Measurements from ENCODE around the gene GALNT7. TPM values are rescaled to one million over a fixed set of nuclear protein-coding genes. Genes with fewer than 3 reads are reported as not detected.
A peak's percentile ranks its signal among the peaks of the same experiment; 100 is the strongest.
"Not testable (repeated sequence)": the region's sequence is repeated elsewhere in the genome, so short reads cannot be mapped to it uniquely, and the experiment has no call there.

The GALNT7 gene
- polyA plus RNA-seq (2014; cell fraction: cytosol; rRNA removed) = 15.0 and 18.5 TPM in 2 replicates
- polyA plus RNA-seq (2014; cell fraction: nucleus; rRNA removed) = 31.0 and 36.3 TPM in 2 replicates

- DNase-seq (ENCODE audit: low spot score) = peak; percentile 80
Observed at GRCh38 chr4:173168396-173169177, at the start of gene GALNT7. Gene GALNT7 (plus strand): TSS chr4:173168811. CDS start chr4:173168836, 25 bp downstream.

GRCh38 chr4:173118819-173119218 lies 49.8 kb upstream of the GALNT7 start:
- DNase-seq (ENCODE audit: low spot score) = not testable (repeated sequence)

- DNase-seq (ENCODE audit: low spot score) = no peak
Observed at GRCh38 chr4:173119818-173120217, 48.8 kb upstream of the GALNT7 start.

- no peak for DNase-seq (ENCODE audit: low spot score)
Observed at GRCh38 chr4:173121076-173121561, 47.5 kb upstream of the GALNT7 start.

GRCh38 chr4:173124209-173124865 lies 44.3 kb upstream of the GALNT7 start:
- no peak for DNase-seq (ENCODE audit: low spot score)

- DNase-seq (ENCODE audit: low spot score) = peak; percentile 16
Observed at GRCh38 chr4:173125216-173125812, 43.3 kb upstream of the GALNT7 start.

GRCh38 chr4:173128199-173128890 lies 40.3 kb upstream of the GALNT7 start:
- DNase-seq (ENCODE audit: low spot score) = no peak

- no peak for DNase-seq (ENCODE audit: low spot score)
Observed at GRCh38 chr4:173130687-173131086, 37.9 kb upstream of the GALNT7 start.

GRCh38 chr4:173134426-173134825 lies 34.2 kb upstream of the GALNT7 start:
- DNase-seq (ENCODE audit: low spot score) = no peak

- no peak for DNase-seq (ENCODE audit: low spot score)
Observed at GRCh38 chr4:173135241-173135847, 33.3 kb upstream of the GALNT7 start.

- no peak for DNase-seq (ENCODE audit: low spot score)
Observed at GRCh38 chr4:173138624-173139023, 30.0 kb upstream of the GALNT7 start.

GRCh38 chr4:173139561-173139960 lies 29.1 kb upstream of the GALNT7 start:
- DNase-seq (ENCODE audit: low spot score) = no peak

- no peak for DNase-seq (ENCODE audit: low spot score)
Observed at GRCh38 chr4:173145131-173145530, 23.5 kb upstream of the GALNT7 start.

- DNase-seq (ENCODE audit: low spot score) = no peak
Observed at GRCh38 chr4:173146456-173146855, 22.2 kb upstream of the GALNT7 start.

GRCh38 chr4:173151496-173151895 lies 17.1 kb upstream of the GALNT7 start:
- peak; percentile 54 for DNase-seq (ENCODE audit: low spot score)

GRCh38 chr4:173152104-173152503 lies 16.5 kb upstream of the GALNT7 start:
- DNase-seq (ENCODE audit: low spot score) = no peak

- DNase-seq (ENCODE audit: low spot score) = no peak
Observed at GRCh38 chr4:173153445-173153844, 15.2 kb upstream of the GALNT7 start.

- DNase-seq (ENCODE audit: low spot score) = no peak
Observed at GRCh38 chr4:173159791-173160190, 8.8 kb upstream of the GALNT7 start.

- DNase-seq (ENCODE audit: low spot score) = no peak
Observed at GRCh38 chr4:173160871-173161270, 7.7 kb upstream of the GALNT7 start.

GRCh38 chr4:173161311-173161710 lies 7.3 kb upstream of the GALNT7 start:
- DNase-seq (ENCODE audit: low spot score) = no peak

- no peak for DNase-seq (ENCODE audit: low spot score)
Observed at GRCh38 chr4:173165706-173166105, 2.9 kb upstream of the GALNT7 start.
